SU-DHL-6 (cell line): ENCODE data around the gene OVCH2.

Source experiments
- H2AFZ ChIP-seq: fragments of 200-600 bp; sonication (generic); 2 replicates; pipeline ENCODE4 v1.6.1; 2014; ENCODE audit warnings: low read depth, mild to moderate bottlenecking, moderate library complexity, mixed read lengths, antibody characterized with exemption, low read length; ENCODE audit not compliant: severe bottlenecking
- H3F3A ChIP-seq: fragments of 200-600 bp; shearing (Covaris generic); 2 replicates; pipeline ENCODE4 v1.6.0; 2016; ENCODE audit warnings: antibody characterized with exemption, mild to moderate bottlenecking; ENCODE audit not compliant: insufficient read depth
- H3K27ac ChIP-seq: fragments of 200-600 bp; sonication (generic); 2 replicates; pipeline ENCODE4 v1.5.1; 2016; ENCODE audit warnings: low read depth, mild to moderate bottlenecking, low read length, moderate library complexity, mixed read lengths
- H3K27me3 ChIP-seq: fragments of 200-600 bp; sonication (generic), shearing (Covaris generic); 2 replicates; pipeline ENCODE4 v1.6.0; 2014; ENCODE audit warnings: mild to moderate bottlenecking, low read length
- H3K36me3 ChIP-seq: fragments of 200-600 bp; sonication (generic); 2 replicates; pipeline ENCODE4 v1.6.1; 2014; ENCODE audit warnings: mild to moderate bottlenecking, low read length, mixed read lengths
- H3K4me2 ChIP-seq: fragments of 300-600, 200-600 bp; shearing (Covaris generic), sonication (generic); 2 replicates; pipeline ENCODE4 v1.6.0; 2014; ENCODE audit warnings: low read length, low read depth, mild to moderate bottlenecking; ENCODE audit not compliant: poor library complexity, severe bottlenecking
- H3K4me3 ChIP-seq: fragments of 200-600 bp; sonication (generic); 2 replicates; pipeline ENCODE4 v1.5.1; 2014; ENCODE audit warnings: antibody characterized with exemption, low read length, mild to moderate bottlenecking, mixed read lengths; ENCODE audit not compliant: insufficient read depth, poor library complexity, severe bottlenecking
- H3K79me2 ChIP-seq: fragments of 200-600 bp; sonication (generic); 2 replicates; pipeline ENCODE4 v1.6.1; 2014; ENCODE audit warnings: mild to moderate bottlenecking, low read length, moderate library complexity; ENCODE audit not compliant: insufficient read depth
- H3K9ac ChIP-seq: fragments of 200-600 bp; sonication (generic); 2 replicates; pipeline ENCODE4 v1.7.0; 2014; ENCODE audit warnings: mild to moderate bottlenecking, low read length
- H3K9me2 ChIP-seq: fragments of 200-600 bp; sonication (generic); replicated peaks from 2 replicates; pipeline ENCODE4 v1.6.1; 2014; ENCODE audit warnings: low read length; ENCODE audit not compliant: insufficient read depth
- H3K9me3 ChIP-seq: fragments of 200-600 bp; sonication (generic); 2 replicates; pipeline ENCODE4 v1.6.1; 2014; ENCODE audit warnings: low read length, mixed read lengths; ENCODE audit not compliant: insufficient read depth
- H4K20me1 ChIP-seq: fragments of 200-600 bp; sonication (generic); 2 replicates; pipeline ENCODE4 v1.6.1; 2014; ENCODE audit warnings: low read depth, mild to moderate bottlenecking, antibody characterized with exemption, low read length, moderate library complexity, mixed read lengths
- CTCF ChIP-seq: fragments of 200-600 bp; sonication (generic); IDR thresholded peaks from one replicate; pipeline ENCODE4 v1.5.1; 2017; ENCODE audit warnings: antibody characterized with exemption, mild to moderate bottlenecking, low read length, moderate library complexity; ENCODE audit not compliant: insufficient read depth, poor library complexity, severe bottlenecking
- EZH2phosphoT487 ChIP-seq: fragments of 200-600 bp; sonication (generic), shearing (Covaris generic); conservative IDR thresholded peaks from 2 replicates; pipeline ENCODE4 v1.6.1; 2018; ENCODE audit warnings: mild to moderate bottlenecking, antibody characterized with exemption, low read length, moderate library complexity, mixed read lengths

The OVCH2 gene

GRCh38 chr11:7657306-7658025 lies 48.8 kb downstream of the OVCH2 start:
- Histone ChIP-seq H3K36me3 (no peaks in the 10 kb centered on the region), H3K9me3 (no peaks in the 10 kb centered on the region), H3K9me2 (no peaks in the 10 kb centered on the region), H3K79me2 (no peaks in the 10 kb centered on the region), H3K27ac (no peak overlapping the region), H3K4me3 (no peak overlapping the region), H2AFZ (no peak overlapping the region), H3K4me2 (no peak overlapping the region), H3K9ac (no peak overlapping the region), H4K20me1 (no peaks in the 10 kb centered on the region), H3F3A (no peaks in the 10 kb centered on the region), H3K27me3 (no peaks in the 10 kb centered on the region)
- TF ChIP-seq EZH2phosphoT487 = no peak
- TF ChIP-seq CTCF = no peak

- H3K36me3 ChIP-seq = no peaks in the 10 kb centered on the region
- no peaks in the 10 kb centered on the region for H3K79me2 ChIP-seq
- TF ChIP-seq EZH2phosphoT487 = no peak
- no peak for TF ChIP-seq CTCF
- no peaks in the 10 kb centered on the region for H3K9me2 ChIP-seq
- no peak overlapping the region for H3K27ac ChIP-seq
- no peak overlapping the region for H2AFZ ChIP-seq
- H3K9me3 ChIP-seq = no peaks in the 10 kb centered on the region
- no peak overlapping the region for H3K4me3 ChIP-seq
- H3F3A ChIP-seq = no peaks in the 10 kb centered on the region
- H4K20me1 ChIP-seq = no peaks in the 10 kb centered on the region
- H3K9ac ChIP-seq = no peak overlapping the region
- H3K4me2 ChIP-seq = no peak overlapping the region
- H3K27me3 ChIP-seq = no peaks in the 10 kb centered on the region
These were observed 49.6 kb downstream of the OVCH2 start for GRCh38 chr11:7656704-7657103.

- no peaks in the 10 kb centered on the region for H3F3A ChIP-seq
- H3K79me2 ChIP-seq = no peaks in the 10 kb centered on the region
- H3K27me3 ChIP-seq = no peaks in the 10 kb centered on the region
- no peaks in the 10 kb centered on the region for H3K36me3 ChIP-seq
- H4K20me1 ChIP-seq = no peaks in the 10 kb centered on the region
- no peaks in the 10 kb centered on the region for H3K9me3 ChIP-seq
- TF ChIP-seq CTCF (no peak), EZH2phosphoT487 (no peak)
- no peak overlapping the region for H3K4me2 ChIP-seq
- H2AFZ ChIP-seq = no peak overlapping the region
- no peak overlapping the region for H3K9ac ChIP-seq
- H3K9me2 ChIP-seq = no peaks in the 10 kb centered on the region
- H3K4me3 ChIP-seq = no peak overlapping the region
- H3K27ac ChIP-seq = no peak overlapping the region
These were observed 50.7 kb downstream of the OVCH2 start for GRCh38 chr11:7655253-7656217.
